ENCODE results near the gene NPR1. TPM values are rescaled to one million over a fixed set of nuclear protein-coding genes. Genes with fewer than 3 reads are reported as not detected.

The NPR1 gene
- total RNA-seq (2022) (not detected in 2 replicates), Bru-seq, nascent RNA (percentile 7 among the genes with signal in this experiment), BruChase-seq, experiment 1, labeled RNA remaining after a 6-hour chase (not detected), BruChase-seq, experiment 2, labeled RNA remaining after a 2-hour chase (not detected)
- long read RNA-seq: 0 reads

DNA sequence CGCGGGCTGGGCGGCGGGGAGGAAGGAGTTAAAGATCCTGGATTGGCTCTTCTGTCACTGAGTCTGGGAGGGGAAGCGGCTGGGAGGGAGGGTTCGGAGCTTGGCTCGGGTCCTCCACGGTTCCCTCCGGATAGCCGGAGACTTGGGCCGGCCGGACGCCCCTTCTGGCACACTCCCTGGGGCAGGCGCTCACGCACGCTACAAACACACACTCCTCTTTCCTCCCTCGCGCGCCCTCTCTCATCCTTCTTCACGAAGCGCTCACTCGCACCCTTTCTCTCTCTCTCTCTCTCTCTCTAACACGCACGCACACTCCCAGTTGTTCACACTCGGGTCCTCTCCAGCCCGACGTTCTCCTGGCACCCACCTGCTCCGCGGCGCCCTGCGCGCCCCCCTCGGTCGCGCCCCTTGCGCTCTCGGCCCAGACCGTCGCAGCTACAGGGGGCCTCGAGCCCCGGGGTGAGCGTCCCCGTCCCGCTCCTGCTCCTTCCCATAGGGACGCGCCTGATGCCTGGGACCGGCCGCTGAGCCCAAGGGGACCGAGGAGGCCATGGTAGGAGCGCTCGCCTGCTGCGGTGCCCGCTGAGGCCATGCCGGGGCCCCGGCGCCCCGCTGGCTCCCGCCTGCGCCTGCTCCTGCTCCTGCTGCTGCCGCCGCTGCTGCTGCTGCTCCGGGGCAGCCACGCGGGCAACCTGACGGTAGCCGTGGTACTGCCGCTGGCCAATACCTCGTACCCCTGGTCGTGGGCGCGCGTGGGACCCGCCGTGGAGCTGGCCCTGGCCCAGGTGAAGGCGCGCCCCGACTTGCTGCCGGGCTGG is at the start of gene NPR1:
Gene NPR1 (plus strand): TSS at position 170 of the 818 bp plus-strand sequence. CDS start 421 bp downstream, at position 591.
- no peak for DNase-seq (ENCODE audit: unreplicated experiment)
- intact Hi-C loops (cut with micrococcal nuclease): no loop called here
- H3K36me3 Mint-ChIP-seq (ENCODE audit: insufficient read depth, unreplicated experiment): no peaks in the 10 kb centered on the region
- peaks cover 10% of the 10 kb centered on the region for H3K4me1 Mint-ChIP-seq (ENCODE audit: insufficient read depth, unreplicated experiment)
- ChIA-PET POLR2A (interaction anchor here (0.7 kb wide), 1 partner anchor 114 kb away, joined by 3 read pairs; no protein-coding TSS in a partner anchor), CTCF (interaction anchor here (0.6 to 14.1 kb wide), 27 partner anchors 10 to 326 kb away, joined by 3 to 273 read pairs (median 6); partner anchors contain the start of genes RAB13 and S100A1)
- no peaks in the 10 kb centered on the region for H3K9me3 Mint-ChIP-seq (ENCODE audit: unreplicated experiment)
- peaks cover 41% of the 10 kb centered on the region for H3K27me3 Mint-ChIP-seq (ENCODE audit: insufficient read depth, unreplicated experiment)
- no peak within 1 kb of the TSS for H3K27ac Mint-ChIP-seq (ENCODE audit: low read depth, unreplicated experiment)
- BruUV-seq (replicated peaks): no TSS peak
- TF ChIP-seq CTCF (IDR thresholded peaks at IDR 0.05; ENCODE audit: unreplicated experiment): no peak
- peak within 1 kb of the TSS; percentile 73 for H3K4me3 Mint-ChIP-seq (ENCODE audit: unreplicated experiment)

- Mint-ChIP-seq H3K4me3 (ENCODE audit: unreplicated experiment) (no peak overlapping the region), H3K27ac (ENCODE audit: low read depth, unreplicated experiment) (no peak overlapping the region), H3K9me3 (ENCODE audit: unreplicated experiment) (no peaks in the 10 kb centered on the region), H3K27me3 (ENCODE audit: insufficient read depth, unreplicated experiment) (no peaks in the 10 kb centered on the region), H3K4me1 (ENCODE audit: insufficient read depth, unreplicated experiment) (peaks cover 38% of the 10 kb centered on the region), H3K36me3 (ENCODE audit: insufficient read depth, unreplicated experiment) (peaks cover 25% of the 10 kb centered on the region)
- no peak for DNase-seq (ENCODE audit: unreplicated experiment)
- ChIA-PET CTCF (interaction anchor here (0.6 to 9.3 kb wide), 8 partner anchors 8 to 119 kb away, joined by 4 to 195 read pairs (median 7); partner anchors contain the start of genes S100A14 and S100A16), POLR2A (interaction anchor here (0.7 to 46.1 kb wide), 4 partner anchors 5 to 99 kb away, joined by 3 to 1272 read pairs (median 640); partner anchors contain the start of genes CHTOP, INTS3, S100A1 and S100A13)
- BruUV-seq (replicated peaks): no TSS peak
- TF ChIP-seq CTCF (IDR thresholded peaks at IDR 0.05; ENCODE audit: unreplicated experiment): no peak
- intact Hi-C loops (cut with micrococcal nuclease): no loop called here
Measured at GRCh38 chr1:153629343-153629665, 49.2 kb upstream of the NPR1 start.

GRCh38 chr1:153629971-153630370 is 48.5 kb upstream of the NPR1 start:
- Mint-ChIP-seq H3K4me3 (ENCODE audit: unreplicated experiment) (no peak overlapping the region), H3K9me3 (ENCODE audit: unreplicated experiment) (no peaks in the 10 kb centered on the region), H3K27me3 (ENCODE audit: insufficient read depth, unreplicated experiment) (no peaks in the 10 kb centered on the region), H3K36me3 (ENCODE audit: insufficient read depth, unreplicated experiment) (peaks cover 21% of the 10 kb centered on the region), H3K4me1 (ENCODE audit: insufficient read depth, unreplicated experiment) (peaks cover 37% of the 10 kb centered on the region), H3K27ac (ENCODE audit: low read depth, unreplicated experiment) (no peak overlapping the region)
- no peak for DNase-seq (ENCODE audit: unreplicated experiment)
- no TSS peak for BruUV-seq (replicated peaks)
- ChIA-PET POLR2A (interaction anchor here (0.7 to 46.1 kb wide), 3 partner anchors 15 to 58 kb away, joined by 3 to 1272 read pairs (median 9); partner anchors contain the start of genes S100A1, S100A13, S100A14 and S100A16), CTCF (interaction anchor here (1.0 to 9.3 kb wide), 5 partner anchors 15 to 120 kb away, joined by 5 to 195 read pairs (median 9); partner anchors contain the start of genes S100A14 and S100A16)
- no peak for TF ChIP-seq CTCF (IDR thresholded peaks at IDR 0.05; ENCODE audit: unreplicated experiment)
- intact Hi-C loops (cut with micrococcal nuclease): no loop called here

DNA sequence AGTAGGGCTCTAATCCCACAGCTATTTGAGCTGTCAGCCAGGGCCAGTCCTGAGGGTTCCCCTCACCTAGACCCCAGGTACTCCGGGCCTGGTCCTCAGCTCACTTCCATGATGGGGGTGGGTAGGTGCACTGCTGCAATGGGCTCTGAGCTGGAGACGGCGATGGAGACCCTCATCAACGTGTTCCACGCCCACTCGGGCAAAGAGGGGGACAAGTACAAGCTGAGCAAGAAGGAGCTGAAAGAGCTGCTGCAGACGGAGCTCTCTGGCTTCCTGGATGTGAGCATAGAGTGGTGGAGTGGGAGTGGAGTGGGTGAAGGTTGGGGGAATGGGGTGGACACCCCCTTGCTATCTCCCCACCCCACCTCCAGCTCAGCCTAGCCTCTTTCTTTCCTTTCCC is 48.1 kb upstream of the NPR1 start:
- no peaks in the 10 kb centered on the region for H3K27me3 Mint-ChIP-seq (ENCODE audit: insufficient read depth, unreplicated experiment)
- H3K9me3 Mint-ChIP-seq (ENCODE audit: unreplicated experiment): no peaks in the 10 kb centered on the region
- ChIA-PET CTCF (interaction anchor here (0.5 to 9.3 kb wide), 7 partner anchors 15 to 139 kb away, joined by 3 to 195 read pairs (median 5); partner anchors contain the start of genes S100A14 and S100A16), POLR2A (interaction anchor here (0.6 to 46.1 kb wide), 4 partner anchors 15 to 127 kb away, joined by 3 to 1272 read pairs (median 6); partner anchors contain the start of genes S100A1, S100A13, S100A14 and S100A16)
- intact Hi-C loops (cut with micrococcal nuclease): no loop called here
- H3K36me3 Mint-ChIP-seq (ENCODE audit: insufficient read depth, unreplicated experiment): peaks cover 22% of the 10 kb centered on the region
- no peak overlapping the region for H3K4me3 Mint-ChIP-seq (ENCODE audit: unreplicated experiment)
- DNase-seq (ENCODE audit: unreplicated experiment): no peak
- BruUV-seq (replicated peaks): no TSS peak
- peaks cover 37% of the 10 kb centered on the region for H3K4me1 Mint-ChIP-seq (ENCODE audit: insufficient read depth, unreplicated experiment)
- TF ChIP-seq CTCF (IDR thresholded peaks at IDR 0.05; ENCODE audit: unreplicated experiment): no peak
- H3K27ac Mint-ChIP-seq (ENCODE audit: low read depth, unreplicated experiment): no peak overlapping the region

Data from MCF 10A (cell line).